ENCODE measurements around the gene UBE2E2.

The UBE2E2 gene

DNA sequence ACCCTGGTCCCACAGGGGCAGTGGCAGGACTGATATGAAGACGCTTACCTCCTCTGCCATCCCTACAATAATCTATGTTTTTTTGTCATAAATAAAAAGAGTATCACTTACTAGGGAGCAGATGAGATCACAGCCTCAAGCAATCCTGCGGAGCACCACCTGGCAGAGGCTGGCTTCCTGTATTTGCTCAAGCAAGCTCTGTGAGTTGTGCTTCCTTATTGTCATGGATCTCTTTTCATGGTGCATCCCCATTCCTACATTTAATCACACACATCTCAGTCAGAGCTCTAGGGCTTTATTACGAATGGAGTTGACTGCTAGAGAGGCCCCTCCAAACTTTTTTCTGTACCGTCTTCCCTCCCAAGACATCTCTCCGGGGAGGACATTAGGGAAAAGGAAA is 186.0 kb downstream of the UBE2E2 start:
- no peak for DNase-seq (ENCODE audit: low read depth)

DNA sequence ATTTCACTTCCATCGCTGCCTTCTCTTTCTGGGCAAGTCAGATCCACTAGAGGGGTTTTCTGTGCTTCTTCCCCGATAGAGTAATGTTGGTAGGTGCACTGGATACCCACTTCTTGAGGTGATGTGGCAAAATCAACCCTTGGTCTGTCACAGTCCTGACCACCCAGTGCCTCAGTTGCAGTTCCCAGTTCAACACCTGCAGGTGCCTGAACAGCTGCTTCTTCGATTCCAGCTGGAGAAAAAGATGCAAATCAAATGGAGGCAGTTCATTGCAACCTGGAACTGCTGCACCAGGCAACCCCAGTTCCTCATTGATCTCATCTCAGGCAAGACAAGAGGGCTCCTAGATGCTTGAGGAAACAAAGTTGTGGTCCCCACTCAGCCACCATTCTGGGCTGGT is 186.6 kb downstream of the UBE2E2 start:
- no peak for DNase-seq (ENCODE audit: low read depth)

DNA sequence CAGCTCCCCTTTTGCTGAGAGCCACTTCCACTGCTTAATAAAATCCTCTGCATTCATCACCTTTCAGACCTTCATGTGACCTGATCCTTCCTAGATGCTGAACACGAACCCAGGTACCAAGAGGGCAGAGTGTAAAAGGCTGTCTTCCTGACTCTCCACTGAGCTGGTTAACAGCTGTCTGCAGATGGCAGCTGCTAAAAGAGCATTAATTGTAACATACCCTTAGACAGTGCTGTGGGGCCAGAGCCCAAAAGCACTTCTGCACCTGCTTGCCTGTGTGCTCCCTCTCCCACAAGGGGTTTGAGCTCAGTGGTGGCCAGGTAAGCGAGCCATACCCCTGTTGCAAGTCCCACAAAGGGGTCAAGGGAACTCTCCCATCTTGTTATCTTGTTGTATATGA is 187.3 kb downstream of the UBE2E2 start:
- no peak for DNase-seq (ENCODE audit: low read depth)

DNA sequence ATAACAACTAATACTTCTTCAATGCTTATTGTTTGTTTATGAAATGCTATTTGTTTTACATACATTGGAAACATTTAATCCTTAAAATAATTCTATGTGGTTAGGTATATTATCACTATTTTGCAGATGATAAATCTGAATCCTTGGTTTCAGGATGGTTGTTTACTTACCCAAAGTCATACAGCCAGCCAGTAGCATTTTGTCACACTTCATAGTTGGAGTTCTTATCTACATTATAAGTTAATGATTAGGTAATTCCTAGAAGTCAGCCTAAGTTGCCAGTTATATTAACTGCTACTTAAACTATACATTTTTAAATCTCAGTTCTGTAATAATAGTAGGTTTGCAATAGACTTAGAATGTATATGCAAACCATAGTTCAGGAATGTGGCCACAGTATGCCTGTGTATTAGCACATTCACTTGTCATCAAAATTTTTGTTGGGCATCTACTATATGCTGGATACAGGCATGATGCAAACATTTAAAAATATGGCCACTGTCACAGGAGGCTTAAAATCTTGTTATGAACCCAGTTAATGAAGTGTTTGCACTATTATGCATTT is 187.9 kb downstream of the UBE2E2 start:
- DNase-seq (ENCODE audit: low read depth), result no peak

DNA sequence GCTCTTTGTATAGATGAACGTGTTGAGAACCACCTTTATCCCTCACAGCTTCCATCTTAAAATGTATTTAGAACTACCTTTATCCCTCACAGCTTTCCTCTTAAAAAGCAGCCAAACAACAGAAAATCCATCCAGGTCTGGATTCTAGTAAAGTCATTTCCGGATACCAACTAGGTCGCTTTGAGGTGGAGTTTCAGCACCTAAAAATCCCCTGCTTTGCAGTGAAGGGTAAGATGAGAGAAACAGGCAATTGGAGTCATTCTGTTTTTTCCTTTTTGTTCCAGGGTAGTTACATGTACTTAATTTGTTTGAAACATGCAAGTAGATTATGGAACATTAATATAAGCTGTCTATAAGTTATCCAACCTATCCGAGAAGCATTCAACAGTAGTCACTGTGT is 192.0 kb downstream of the UBE2E2 start:
- no peak for DNase-seq (ENCODE audit: low read depth)

DNA sequence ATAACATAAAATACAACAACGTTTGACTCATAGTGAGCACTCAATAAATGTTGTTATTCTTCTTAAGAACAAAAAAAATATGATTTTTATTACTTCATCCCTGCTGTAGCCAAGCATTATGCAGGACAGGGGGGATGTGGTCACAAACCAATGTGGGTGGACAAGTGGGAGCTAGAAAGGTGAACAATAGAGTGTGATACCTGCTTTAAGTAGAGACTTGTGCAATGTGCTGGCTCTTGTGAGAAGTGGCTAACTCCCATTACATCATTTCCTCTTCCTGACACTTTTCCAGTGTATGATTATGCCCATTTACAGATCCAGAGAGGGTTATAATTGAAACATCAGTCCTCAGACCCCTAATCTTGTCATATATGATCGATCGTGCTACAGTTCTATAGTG is 193.6 kb downstream of the UBE2E2 start:
- no peak for DNase-seq (ENCODE audit: low read depth)

DNA sequence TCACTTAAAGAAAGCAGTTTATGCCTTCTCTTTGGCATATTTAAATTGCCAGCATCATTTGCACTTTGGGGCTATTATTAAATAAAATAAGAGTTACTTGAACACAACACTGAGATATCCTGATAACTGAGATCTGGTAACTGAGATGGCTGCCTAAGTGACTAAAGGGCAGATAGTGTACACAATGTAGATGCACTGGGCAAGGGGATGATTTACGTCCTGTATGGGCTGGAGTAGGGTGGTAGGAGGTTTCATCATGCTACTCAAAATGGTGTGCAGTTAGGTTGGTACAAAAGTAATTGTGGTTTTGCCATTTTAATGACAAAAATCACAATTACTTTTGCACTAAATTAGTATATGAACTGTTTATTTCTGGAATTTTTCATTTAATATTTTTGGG is 196.1 kb downstream of the UBE2E2 start:
- no peak for DNase-seq (ENCODE audit: low read depth)

DNA sequence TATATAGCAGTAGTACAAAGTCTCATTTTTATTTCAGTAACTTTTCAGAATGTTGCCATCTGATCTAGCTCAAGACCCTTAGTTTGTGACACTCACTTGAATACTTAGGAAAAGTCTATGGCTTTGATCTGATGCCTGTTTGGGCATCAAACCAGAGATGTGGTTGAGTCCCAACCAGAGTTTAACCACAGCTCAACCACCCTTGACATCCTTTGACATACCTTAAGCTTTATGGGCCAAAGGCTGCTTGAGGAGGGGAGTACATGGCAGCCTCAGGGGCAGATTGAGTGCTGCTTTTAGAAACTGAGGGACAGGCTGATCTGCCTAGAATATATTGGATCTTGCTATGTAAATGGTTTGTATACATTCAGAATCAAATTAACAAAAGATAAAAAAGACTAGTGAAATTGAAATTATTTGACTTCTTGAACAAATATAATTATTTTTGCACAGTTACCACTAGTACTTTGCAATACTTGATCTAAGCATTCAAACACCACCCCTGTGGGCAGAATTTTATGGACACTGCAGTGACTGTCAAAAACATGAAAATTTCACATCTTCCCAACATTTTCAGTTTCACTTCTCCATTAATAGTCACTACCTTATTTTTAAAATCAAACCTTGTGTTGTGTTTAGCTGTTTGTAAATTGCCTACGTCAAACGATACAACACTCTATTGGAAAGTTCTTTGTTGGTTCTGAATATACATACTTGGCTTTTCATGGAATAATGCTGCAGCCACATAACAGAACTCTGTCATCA is 199.8 kb downstream of the UBE2E2 start:
- no peak for DNase-seq (ENCODE audit: low read depth)

DNA sequence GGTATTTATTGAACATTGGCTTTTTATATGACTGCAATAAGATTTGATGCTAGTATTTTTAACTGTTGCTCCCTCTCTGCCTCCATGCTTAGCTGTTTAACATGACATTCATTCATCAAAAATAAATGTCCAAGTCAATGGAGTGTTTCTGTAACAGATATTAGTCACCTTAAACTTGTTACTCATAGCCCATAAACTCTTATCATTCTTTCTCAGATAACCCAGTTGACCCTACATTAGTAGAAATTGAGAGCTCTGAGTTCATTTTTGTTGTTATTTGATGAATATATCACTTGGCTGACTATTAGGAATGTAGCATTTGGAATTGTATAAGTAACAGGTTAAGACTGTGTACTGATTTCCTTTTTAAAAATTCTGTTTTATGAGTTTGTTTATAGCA is 201.1 kb downstream of the UBE2E2 start:
- DNase-seq (ENCODE audit: low read depth), result no peak

DNA sequence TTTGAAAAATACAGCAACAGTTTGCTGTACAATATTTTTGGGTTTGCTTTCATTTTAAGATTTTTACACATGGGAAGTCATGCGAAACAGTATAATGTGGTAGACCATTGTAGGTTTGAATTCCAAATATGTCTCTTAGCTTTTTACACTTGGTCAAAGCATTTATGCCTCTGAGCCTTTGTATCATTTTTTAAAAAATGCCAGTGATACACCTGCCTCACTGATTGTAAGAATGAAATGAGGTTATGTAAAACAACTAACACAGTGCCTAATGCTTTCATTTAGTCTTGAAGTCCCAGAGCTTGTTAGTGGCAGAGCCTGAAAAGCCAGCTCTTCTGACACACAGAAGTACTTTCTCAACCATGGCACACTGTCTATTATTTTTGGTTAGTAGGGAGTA is 202.0 kb downstream of the UBE2E2 start:
- no peak for DNase-seq (ENCODE audit: low read depth)

DNA sequence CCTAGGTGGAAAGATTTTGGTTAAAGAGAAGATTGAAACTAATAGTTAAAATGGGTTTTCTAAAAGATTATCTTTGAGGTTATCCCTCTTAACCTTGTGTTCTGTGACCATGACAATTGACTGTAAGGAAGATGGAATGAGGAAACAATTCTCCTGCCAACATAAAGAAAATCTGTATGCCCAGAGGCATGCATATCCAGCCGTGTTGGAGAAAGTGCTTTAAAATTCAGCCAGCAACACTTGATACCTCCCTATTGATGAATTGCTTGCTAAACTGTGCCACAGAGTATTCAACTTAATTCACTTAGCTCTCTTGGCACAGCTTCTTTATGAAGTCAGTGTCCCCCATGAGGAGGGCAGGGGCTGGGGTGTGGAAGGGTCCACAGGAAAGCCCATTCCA is 203.5 kb downstream of the UBE2E2 start:
- peak; percentile 39 for DNase-seq (ENCODE audit: low read depth)

DNA sequence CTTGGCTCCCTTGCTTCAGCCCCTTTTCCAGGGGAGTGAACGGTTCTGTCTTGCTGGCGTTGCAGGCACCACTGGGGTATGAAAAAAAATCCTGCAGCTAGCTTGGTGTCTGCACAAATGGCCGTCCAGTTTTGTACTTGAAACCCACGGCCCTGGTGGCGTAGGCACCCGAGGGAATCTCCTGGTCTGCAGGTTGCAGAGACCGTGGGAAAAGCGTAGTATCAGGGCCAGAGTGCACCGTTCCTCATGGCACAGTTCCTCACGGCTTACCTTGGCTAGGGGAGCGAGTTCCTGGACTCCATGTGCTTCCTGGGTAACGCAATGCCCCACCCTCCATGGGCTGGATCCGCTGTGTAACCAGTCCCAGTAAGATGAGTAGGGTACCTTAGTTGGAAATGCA is 214.9 kb downstream of the UBE2E2 start:
- DNase-seq (ENCODE audit: low read depth), result no peak

DNA sequence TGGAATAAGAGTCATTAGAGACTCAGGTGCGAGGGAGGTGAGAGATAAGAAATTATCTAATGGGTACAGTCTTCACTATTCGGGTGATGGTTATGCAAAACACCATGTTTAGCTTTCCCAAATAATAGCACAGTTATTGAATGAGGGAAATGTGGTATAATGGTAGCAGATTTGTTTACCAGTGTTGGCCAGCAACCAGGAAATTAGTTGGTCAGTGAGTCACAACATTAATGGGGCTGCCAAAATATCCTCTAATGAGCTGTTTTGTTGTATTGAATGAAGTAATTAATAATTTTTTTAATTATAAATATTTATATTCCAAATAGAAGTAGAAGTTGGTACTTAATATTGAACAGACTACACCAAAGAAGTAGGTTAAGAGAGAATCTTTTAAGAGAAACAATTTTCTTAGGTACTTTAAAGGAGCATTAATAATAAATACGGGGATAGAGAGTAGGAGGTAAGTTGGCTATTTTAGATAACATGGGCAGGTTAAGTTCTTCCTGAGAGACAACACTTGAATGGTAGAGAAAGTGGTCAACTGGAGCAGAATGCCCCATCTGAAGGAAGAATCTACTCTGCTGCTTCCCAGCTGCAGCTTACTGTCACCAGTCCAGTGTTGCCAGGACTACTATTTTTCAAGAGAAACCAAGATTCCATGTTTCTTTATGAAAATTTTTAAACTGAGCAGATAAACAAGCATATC is 218.8 kb downstream of the UBE2E2 start:
- peak; percentile 21 for DNase-seq (ENCODE audit: low read depth)

DNA sequence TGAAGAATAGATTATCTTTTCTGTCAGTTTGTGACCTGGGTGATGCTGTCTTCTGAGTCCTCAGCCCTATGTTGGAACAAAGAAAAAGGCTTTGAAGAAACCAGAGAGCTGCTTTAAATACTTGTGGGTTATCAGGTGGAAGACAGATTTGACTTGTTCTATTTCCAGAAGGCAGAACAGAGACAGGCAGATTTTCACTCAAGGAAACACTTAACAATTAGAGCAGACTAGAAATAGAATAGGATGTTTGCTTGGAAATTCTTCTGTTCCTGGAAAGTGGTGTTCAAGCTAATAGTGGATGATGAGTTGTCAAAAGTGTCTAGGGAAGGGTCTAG is 219.4 kb downstream of the UBE2E2 start:
- no peak for DNase-seq (ENCODE audit: low read depth)

DNA sequence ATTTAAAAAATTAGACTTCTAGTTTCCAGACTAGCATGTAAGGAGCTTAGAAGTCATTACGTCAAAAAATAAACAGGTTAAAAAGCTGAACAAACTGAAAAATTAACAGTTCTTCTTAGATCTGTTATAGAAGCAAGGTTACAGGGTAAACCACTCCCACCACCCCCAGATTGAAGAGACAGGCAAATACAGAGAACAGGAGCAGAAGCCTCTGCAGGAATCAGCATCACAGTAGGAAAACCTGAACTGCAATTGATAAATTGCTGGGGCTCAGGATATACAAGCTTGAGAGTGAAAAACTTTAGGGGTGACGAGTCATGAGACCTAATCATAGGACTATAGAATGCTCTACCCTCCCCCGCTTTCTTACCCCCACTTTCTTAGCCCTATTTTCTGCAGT is 222.3 kb downstream of the UBE2E2 start:
- DNase-seq (ENCODE audit: low read depth), result no peak

DNA sequence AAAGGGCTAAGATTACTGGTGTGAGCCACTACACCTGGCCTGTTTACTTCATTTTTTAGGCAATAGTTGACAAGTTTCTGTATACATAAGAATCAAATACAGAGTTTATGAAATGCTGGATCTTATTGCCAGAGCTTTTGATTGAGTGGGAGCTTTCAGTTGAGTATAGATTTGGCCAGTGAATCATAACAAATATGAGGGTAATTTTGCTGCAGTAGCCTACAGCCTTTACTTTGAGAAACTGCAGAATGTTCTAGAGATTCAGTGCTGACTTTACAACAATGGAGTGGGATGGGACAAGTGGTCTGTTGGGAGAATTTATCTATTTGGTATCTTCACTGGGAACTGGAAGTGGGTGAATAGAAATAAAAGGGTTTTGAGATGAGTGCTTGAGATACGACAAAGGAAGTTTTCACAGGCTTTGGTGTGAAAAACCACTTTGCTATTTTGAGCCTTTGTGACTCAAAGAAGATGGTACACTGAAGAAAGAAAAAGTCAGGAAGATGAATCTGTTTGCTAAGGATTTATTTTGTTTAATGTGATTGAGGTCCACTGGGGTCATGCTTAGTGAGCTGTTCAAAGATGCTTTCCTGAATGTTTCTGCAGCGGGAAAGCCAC is 227.8 kb downstream of the UBE2E2 start:
- no peak for DNase-seq (ENCODE audit: low read depth)

DNA sequence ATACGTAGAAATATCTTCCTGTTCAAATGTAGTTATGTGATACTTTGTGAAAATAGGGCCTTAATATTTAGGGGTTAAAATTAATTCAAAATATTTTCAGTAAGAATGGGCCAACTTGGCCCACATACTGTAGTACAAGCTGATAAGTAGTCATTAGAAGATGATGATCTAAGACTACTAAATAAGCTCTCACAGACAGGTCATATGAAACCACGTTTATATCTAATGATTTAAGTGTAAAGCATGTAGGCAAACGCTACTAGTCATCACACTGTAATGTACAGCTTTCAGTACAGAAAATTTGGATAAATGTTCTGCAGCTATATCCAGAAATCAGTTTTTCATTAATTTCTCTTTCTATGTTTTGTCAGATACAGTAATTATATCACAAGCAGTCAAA is 228.6 kb downstream of the UBE2E2 start:
- no peak for DNase-seq (ENCODE audit: low read depth)

DNA sequence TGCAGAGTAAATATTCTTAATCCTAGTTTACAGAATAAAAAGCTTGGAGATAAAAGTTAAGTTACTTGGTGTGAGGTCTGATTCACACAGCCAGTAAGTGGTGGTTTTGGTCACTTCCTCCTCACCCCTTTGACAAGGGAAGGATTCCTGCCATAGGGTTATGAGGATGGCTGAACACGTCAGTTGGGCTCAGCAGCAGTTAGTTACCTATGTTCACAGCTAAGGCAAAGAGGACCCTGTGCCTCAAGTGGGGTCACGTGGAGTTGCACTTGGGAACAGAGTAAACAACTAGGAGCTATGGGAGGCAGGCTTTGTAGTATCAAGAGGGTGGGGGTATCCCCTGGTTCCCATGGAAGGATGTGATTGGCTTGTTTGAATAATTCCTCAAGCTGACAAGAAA is 232.2 kb downstream of the UBE2E2 start:
- no peak for DNase-seq (ENCODE audit: low read depth)

DNA sequence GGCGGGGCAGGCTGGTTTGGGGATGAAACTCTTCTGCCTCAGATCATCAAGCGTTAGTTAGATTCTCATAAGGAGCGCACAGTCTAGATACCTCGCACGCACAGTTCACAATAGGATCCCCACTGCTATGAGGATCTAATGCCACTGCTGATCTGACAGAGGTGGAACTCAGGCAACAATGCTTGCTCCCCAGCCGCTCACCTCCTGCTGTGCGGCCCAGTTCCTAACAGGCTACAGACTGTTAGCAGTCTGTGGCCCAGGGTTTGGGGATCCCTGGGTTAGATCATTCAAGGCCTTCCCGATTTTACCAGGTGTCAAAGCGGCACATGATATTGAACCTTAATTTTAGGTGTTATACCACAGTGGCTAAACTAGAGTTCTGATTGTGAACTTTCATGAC is 232.8 kb downstream of the UBE2E2 start:
- DNase-seq (ENCODE audit: low read depth), result no peak

DNA sequence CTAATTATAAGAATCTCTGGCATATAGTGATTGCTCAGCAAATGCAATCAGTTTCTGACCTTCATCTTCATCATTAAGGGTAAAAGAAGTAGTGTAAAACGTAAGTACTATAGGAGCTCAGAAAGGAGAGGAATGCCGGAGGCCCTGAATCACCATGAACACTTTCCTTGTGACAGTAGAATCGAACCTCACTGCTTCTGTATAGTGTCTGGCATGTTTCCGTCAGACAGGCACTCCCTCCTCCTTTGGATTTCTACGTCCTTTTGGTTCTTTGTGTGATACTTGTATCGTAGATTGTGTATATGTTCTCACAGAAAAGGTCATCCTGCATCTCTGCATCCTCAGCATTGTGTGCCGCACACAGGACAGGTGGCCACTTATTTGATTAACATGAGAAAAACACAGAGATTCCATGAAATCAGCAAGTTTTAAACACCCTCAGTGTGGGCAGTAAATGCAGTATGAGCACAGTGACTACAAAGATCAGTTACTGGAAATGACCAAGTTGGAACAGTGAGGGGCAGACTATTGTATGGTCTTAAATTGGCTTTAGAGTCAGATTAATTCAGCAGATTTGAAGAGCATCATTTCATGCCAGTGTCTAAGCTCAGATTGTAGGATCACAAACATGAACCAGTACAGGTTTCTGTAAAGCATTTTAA is 234.5 kb downstream of the UBE2E2 start:
- DNase-seq (ENCODE audit: low read depth), result no peak

DNA sequence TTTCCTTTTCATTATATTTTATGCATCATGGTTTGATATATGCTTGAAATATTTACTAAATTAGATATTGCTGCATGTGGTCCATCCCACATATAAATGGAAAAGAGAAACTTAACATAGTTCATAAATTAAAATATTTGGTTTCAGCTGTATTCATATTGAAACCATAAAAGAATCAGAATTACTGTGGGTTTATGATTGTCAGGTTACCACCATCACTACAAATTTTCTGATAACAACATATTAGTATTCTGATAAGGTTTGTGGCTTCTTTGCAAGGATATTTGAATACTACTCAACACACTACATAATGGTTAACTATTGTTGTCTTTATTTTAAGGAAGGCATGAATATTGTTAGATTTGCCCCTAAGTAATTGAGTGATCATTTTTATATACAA is 235.5 kb downstream of the UBE2E2 start:
- no peak for DNase-seq (ENCODE audit: low read depth)

DNA sequence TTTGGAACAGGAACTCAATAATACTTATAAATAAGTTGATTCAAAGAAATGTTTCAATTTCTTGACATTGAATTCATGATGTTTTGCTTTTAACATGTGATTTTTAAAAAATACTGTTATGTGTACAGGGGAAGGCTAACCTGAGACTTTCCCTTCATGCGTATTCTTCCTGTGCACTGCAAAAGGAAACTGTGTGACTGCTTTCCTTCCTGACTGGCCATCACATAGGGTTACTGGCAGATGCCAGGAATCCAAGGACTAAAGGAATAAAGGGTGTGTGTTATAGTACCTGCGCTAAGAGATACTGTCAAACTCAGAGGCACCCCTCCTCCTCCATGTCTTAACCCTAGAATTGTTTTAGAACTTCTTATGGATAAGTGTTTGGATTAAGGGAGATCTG is 236.0 kb downstream of the UBE2E2 start:
- DNase-seq (ENCODE audit: low read depth), result no peak

Data from fibroblast of gingiva (primary cell).